Mesendoderm (in vitro differentiated cells): Measurements from ENCODE around the gene ANKLE1.

ENCODE experiments used
- DNase-seq: peaks from one replicate; pipeline ENCODE4 v3.0.0; 2013
- H2AK5ac ChIP-seq: 2 replicates; pipeline ENCODE4 v1.6.1; 2013; ENCODE audit warnings: low read length, inconsistent platforms
- H2BK120ac ChIP-seq: 2 replicates; pipeline ENCODE4 v1.6.1; 2013; ENCODE audit warnings: low read depth, mild to moderate bottlenecking, low read length, moderate library complexity, mixed read lengths
- H2BK15ac ChIP-seq: replicated peaks from 2 replicates; pipeline ENCODE4 v1.6.1; 2013; ENCODE audit warnings: low read depth, mild to moderate bottlenecking, moderate library complexity
- H2BK5ac ChIP-seq: 2 replicates; pipeline ENCODE4 v1.6.1; 2013; ENCODE audit warnings: low read length, inconsistent platforms
- H3K18ac ChIP-seq: 2 replicates; pipeline ENCODE4 v1.6.1; 2013; ENCODE audit warnings: mild to moderate bottlenecking, low read length, mixed read lengths
- H3K23ac ChIP-seq: one replicate; pipeline ENCODE4 v1.6.1; 2013; ENCODE audit warnings: low read length
- H3K27ac ChIP-seq: 2 replicates; pipeline ENCODE4 v1.5.1; 2013; ENCODE audit warnings: low read depth, mild to moderate bottlenecking, inconsistent platforms, low read length, moderate library complexity
- H3K27me3 ChIP-seq: 2 replicates; pipeline ENCODE4 v1.6.1; 2013; ENCODE audit warnings: low read length, control low read depth, mild to moderate bottlenecking, inconsistent platforms; ENCODE audit not compliant: insufficient read depth, poor library complexity
- H3K36me3 ChIP-seq: 2 replicates; pipeline ENCODE4 v1.6.1; 2013; ENCODE audit warnings: low read length, inconsistent platforms; ENCODE audit not compliant: control insufficient read depth, insufficient read depth
- H3K4ac ChIP-seq: one replicate; pipeline ENCODE4 v1.6.1; 2013; ENCODE audit warnings: low read depth, mild to moderate bottlenecking, low read length, moderate library complexity
- H3K4me1 ChIP-seq: 2 replicates; pipeline ENCODE4 v1.6.1; 2013; ENCODE audit warnings: low read depth, low read length, inconsistent platforms; ENCODE audit not compliant: control insufficient read depth
- H3K4me2 ChIP-seq: 2 replicates; pipeline ENCODE4 v1.6.1; 2013; ENCODE audit warnings: low read length
- H3K4me3 ChIP-seq: 2 replicates; pipeline ENCODE4 v1.5.1; 2013; ENCODE audit warnings: mild to moderate bottlenecking, low read length
- H3K56ac ChIP-seq: one replicate; pipeline ENCODE4 v1.6.1; 2013; ENCODE audit warnings: low read length
- H3K79me1 ChIP-seq: 2 replicates; pipeline ENCODE4 v1.6.1; 2013; ENCODE audit warnings: low read length, inconsistent platforms
- H3K79me2 ChIP-seq: 2 replicates; pipeline ENCODE4 v1.6.1; 2013; ENCODE audit warnings: mild to moderate bottlenecking, low read length; ENCODE audit not compliant: control insufficient read depth, insufficient read depth
- H3K9ac ChIP-seq: 2 replicates; pipeline ENCODE4 v1.6.1; 2013; ENCODE audit warnings: low read length, inconsistent platforms
- H4K5ac ChIP-seq: one replicate; pipeline ENCODE4 v1.6.1; 2013; ENCODE audit warnings: low read length
- H4K8ac ChIP-seq: one replicate; pipeline ENCODE4 v1.6.1; 2013; ENCODE audit warnings: low read depth, mild to moderate bottlenecking, control low read depth, low read length, moderate library complexity
- WGBS: extraction: QIAGEN DNeasy Blood & Tissue Kit; methylation state at CpG from one replicate; pipeline ENCODE4 v1.1.7; 2013; ENCODE audit warnings: low lambda C conversion rate, missing lambda C conversion rate; ENCODE audit not compliant: insufficient coverage; ENCODE audit errors: extremely low coverage; 5-methylcytosine and 5-hydroxymethylcytosine counted together

ANKLE1 gene

DNA sequence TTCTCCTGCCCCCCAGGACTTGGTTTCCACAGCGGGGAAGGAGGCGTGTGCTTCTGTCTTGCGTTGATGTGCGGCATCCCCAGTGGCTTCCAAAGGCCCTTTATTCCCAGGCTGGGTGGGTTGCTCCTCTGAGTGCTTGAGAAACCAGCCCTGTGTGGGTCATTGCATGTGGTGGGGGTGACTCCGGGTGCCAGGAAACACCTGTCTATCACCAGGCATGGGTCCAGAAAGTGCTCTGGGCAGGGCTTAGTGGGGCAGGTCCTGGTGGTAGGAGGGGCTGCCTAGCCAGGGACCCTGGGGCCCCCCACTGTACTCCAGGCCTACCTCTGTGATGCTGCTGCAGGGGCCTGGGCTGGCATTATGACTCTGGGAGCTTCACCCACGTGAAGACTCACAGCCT is 37.3 kb downstream of the ANKLE1 start:
- Histone ChIP-seq H2BK5ac (no peak overlapping the region), H4K8ac (no peak overlapping the region), H3K9ac (no peak overlapping the region), H3K36me3 (peaks cover 7% of the 10 kb centered on the region), H3K79me2 (no peaks in the 10 kb centered on the region), H3K18ac (no peak overlapping the region), H4K5ac (no peak overlapping the region), H2BK15ac (no peak overlapping the region), H3K4me2 (no peak overlapping the region), H2AK5ac (no peak overlapping the region), H3K27ac (no peak overlapping the region), H3K4me3 (no peak overlapping the region), H3K79me1 (no peaks in the 10 kb centered on the region), H3K4me1 (no peaks in the 10 kb centered on the region), H2BK120ac (no peak overlapping the region), H3K4ac (no peak overlapping the region), H3K56ac (no peak overlapping the region), H3K23ac (no peak overlapping the region), H3K27me3 (no peaks in the 10 kb centered on the region)
- no CpG with 5 or more reads among the region's 6 CpGs for WGBS
- DNase-seq, result no peak

GRCh38 chr19:17319473-17320238 is 38.0 kb downstream of the ANKLE1 start:
- Histone ChIP-seq H2BK120ac (no peak overlapping the region), H3K36me3 (peaks cover 5% of the 10 kb centered on the region), H3K23ac (no peak overlapping the region), H3K79me2 (no peaks in the 10 kb centered on the region), H3K79me1 (no peaks in the 10 kb centered on the region), H3K27ac (no peak overlapping the region), H3K4me3 (no peak overlapping the region), H4K5ac (no peak overlapping the region), H2AK5ac (no peak overlapping the region), H2BK15ac (no peak overlapping the region), H3K27me3 (no peaks in the 10 kb centered on the region), H3K4me1 (no peaks in the 10 kb centered on the region), H3K18ac (no peak overlapping the region), H3K4ac (no peak overlapping the region), H4K8ac (no peak overlapping the region), H2BK5ac (no peak overlapping the region), H3K9ac (no peak overlapping the region), H3K56ac (no peak overlapping the region), H3K4me2 (no peak overlapping the region)
- no CpG with 5 or more reads among the region's 40 CpGs for WGBS
- DNase-seq, result no peak

- Histone ChIP-seq H3K36me3 (peaks cover 4% of the 10 kb centered on the region), H2BK15ac (no peak overlapping the region), H3K4me2 (no peak overlapping the region), H3K56ac (no peak overlapping the region), H3K23ac (no peak overlapping the region), H4K8ac (no peak overlapping the region), H3K4ac (no peak overlapping the region), H2BK5ac (no peak overlapping the region), H3K79me1 (no peaks in the 10 kb centered on the region), H3K27ac (no peak overlapping the region), H2AK5ac (no peak overlapping the region), H2BK120ac (no peak overlapping the region), H3K27me3 (no peaks in the 10 kb centered on the region), H3K9ac (no peak overlapping the region), H3K79me2 (no peaks in the 10 kb centered on the region), H4K5ac (no peak overlapping the region), H3K4me3 (no peak overlapping the region), H3K4me1 (no peaks in the 10 kb centered on the region), H3K18ac (no peak overlapping the region)
- no peak for DNase-seq
- WGBS, result no CpG with 5 or more reads among the region's 11 CpGs
Observed at GRCh38 chr19:17320435-17320834, 38.7 kb downstream of the ANKLE1 start.

DNA sequence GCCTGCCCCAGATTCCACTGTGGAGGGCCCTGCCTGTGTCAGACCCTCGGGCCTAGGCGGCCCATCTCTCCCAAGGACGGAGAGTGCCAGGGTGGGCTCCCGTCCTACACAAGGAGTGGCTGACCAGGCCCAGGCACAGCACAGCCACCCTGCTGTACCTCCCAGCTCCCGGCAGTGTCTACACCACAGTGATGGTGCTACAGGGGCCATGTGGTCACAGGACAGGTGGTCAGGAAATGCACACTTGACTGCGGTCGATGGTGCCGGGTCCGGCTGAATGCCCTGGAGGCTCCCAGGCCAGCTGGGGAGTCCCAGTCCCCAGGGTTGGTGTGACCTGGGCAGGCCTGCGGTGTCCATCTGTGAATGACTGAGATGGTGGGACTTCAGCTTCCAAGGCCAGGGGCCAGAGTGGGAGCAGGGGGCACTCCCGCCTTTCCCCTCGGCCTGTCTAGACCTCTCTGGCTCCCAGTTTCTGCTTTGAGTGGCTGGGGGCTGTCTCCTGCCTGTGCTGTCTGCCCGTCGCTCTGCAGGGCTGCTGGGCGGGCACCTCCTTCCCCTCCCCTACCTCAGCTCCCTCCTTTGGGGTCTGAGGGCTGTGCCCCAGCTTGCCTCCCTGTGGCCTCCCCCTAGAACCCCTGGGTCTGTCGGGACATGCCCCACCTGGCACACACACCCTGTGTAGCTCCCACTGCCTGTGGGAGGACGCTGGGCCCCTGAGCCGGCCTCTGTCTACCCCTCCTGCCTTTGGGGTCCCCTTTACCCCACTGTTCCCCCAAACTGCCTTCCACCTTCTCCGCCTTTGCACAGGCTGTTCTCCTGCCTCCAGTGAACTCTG is 40.2 kb downstream of the ANKLE1 start:
- no peak overlapping the region for H4K8ac ChIP-seq
- no peak overlapping the region for H3K4ac ChIP-seq
- H3K18ac ChIP-seq, result no peak overlapping the region
- H2AK5ac ChIP-seq, result no peak overlapping the region
- H3K23ac ChIP-seq, result no peak overlapping the region
- H3K4me1 ChIP-seq, result no peaks in the 10 kb centered on the region
- no peaks in the 10 kb centered on the region for H3K79me1 ChIP-seq
- DNase-seq, result no peak
- peaks cover 1% of the 10 kb centered on the region for H3K36me3 ChIP-seq
- H3K79me2 ChIP-seq, result no peaks in the 10 kb centered on the region
- no peak overlapping the region for H3K9ac ChIP-seq
- H3K27ac ChIP-seq, result no peak overlapping the region
- H2BK120ac ChIP-seq, result no peak overlapping the region
- H3K4me2 ChIP-seq, result no peak overlapping the region
- no peak overlapping the region for H2BK5ac ChIP-seq
- H3K56ac ChIP-seq, result no peak overlapping the region
- no peak overlapping the region for H3K4me3 ChIP-seq
- no CpG with 5 or more reads among the region's 19 CpGs for WGBS
- no peak overlapping the region for H4K5ac ChIP-seq
- H3K27me3 ChIP-seq, result no peaks in the 10 kb centered on the region
- no peak overlapping the region for H2BK15ac ChIP-seq

GRCh38 chr19:17322854-17323253 is 41.2 kb downstream of the ANKLE1 start:
- no peak overlapping the region for H3K9ac ChIP-seq
- H3K23ac ChIP-seq, result no peak overlapping the region
- H4K5ac ChIP-seq, result no peak overlapping the region
- no peak overlapping the region for H2BK120ac ChIP-seq
- no peak overlapping the region for H2BK15ac ChIP-seq
- H4K8ac ChIP-seq, result no peak overlapping the region
- no CpG with 5 or more reads among the region's 10 CpGs for WGBS
- no peaks in the 10 kb centered on the region for H3K79me1 ChIP-seq
- H2BK5ac ChIP-seq, result no peak overlapping the region
- no peak overlapping the region for H3K4me3 ChIP-seq
- peaks cover 1% of the 10 kb centered on the region for H3K36me3 ChIP-seq
- H3K4me1 ChIP-seq, result no peaks in the 10 kb centered on the region
- H3K4me2 ChIP-seq, result no peak overlapping the region
- no peaks in the 10 kb centered on the region for H3K79me2 ChIP-seq
- H3K4ac ChIP-seq, result no peak overlapping the region
- no peak for DNase-seq
- no peaks in the 10 kb centered on the region for H3K27me3 ChIP-seq
- H3K56ac ChIP-seq, result no peak overlapping the region
- H3K18ac ChIP-seq, result no peak overlapping the region
- H2AK5ac ChIP-seq, result no peak overlapping the region
- no peak overlapping the region for H3K27ac ChIP-seq
